Measurements from ENCODE around the gene RPS6KA1.

DNA sequence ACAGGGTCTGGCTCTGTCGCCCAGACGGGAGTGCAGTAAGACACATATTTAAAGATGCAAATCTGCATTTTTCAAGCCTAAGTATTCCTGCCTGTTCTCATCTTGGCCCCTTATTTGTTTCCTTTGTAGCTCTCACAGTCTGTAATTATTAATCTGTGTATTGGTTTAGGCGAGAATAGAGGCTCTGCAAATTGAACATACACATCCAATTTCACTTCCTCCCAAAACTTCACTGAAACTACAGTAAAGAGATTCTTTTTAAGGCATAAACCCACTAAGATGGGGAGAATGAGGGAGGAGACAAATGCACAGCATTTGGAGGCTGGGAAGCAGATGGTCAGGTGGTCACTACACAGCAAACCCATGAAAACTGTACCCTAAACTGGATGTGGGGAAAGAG, 36.3 kb upstream of the RPS6KA1 start:
- TF ChIP-seq, protein P1, sequence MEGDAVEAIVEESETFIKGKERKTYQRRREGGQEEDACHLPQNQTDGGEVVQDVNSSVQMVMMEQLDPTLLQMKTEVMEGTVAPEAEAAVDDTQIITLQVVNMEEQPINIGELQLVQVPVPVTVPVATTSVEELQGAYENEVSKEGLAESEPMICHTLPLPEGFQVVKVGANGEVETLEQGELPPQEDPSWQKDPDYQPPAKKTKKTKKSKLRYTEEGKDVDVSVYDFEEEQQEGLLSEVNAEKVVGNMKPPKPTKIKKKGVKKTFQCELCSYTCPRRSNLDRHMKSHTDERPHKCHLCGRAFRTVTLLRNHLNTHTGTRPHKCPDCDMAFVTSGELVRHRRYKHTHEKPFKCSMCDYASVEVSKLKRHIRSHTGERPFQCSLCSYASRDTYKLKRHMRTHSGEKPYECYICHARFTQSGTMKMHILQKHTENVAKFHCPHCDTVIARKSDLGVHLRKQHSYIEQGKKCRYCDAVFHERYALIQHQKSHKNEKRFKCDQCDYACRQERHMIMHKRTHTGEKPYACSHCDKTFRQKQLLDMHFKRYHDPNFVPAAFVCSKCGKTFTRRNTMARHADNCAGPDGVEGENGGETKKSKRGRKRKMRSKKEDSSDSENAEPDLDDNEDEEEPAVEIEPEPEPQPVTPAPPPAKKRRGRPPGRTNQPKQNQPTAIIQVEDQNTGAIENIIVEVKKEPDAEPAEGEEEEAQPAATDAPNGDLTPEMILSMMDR (IDR thresholded peaks at IDR 0.05; ENCODE audit: control extremely low read depth in 1 of 3, insufficient read depth in 1 of 3, low read depth in 1 of 3, low read length in 3 of 3): no peak
- TF ChIP-seq SIX5 (IDR thresholded peaks at IDR 0.05; ENCODE audit: low read depth, low read length) (no peak), POLR2AphosphoS5 (IDR thresholded peaks at IDR 0.05; ENCODE audit: low read depth, low read length) (no peak), POLR2A (IDR thresholded peaks at IDR 0.05; ENCODE audit: control extremely low read depth in 1 of 2, low read depth in 2 of 2, low read length in 2 of 2) (no peak), TCF12 (IDR thresholded peaks at IDR 0.05; ENCODE audit: low read depth, low read length) (no peak), RFX5 (IDR thresholded peaks at IDR 0.05; ENCODE audit: borderline replicate concordance, low read depth, low read length) (no peak), CHD7 (IDR thresholded peaks at IDR 0.05; ENCODE audit: insufficient replicate concordance, low read length) (no peak), YY1 (IDR thresholded peaks at IDR 0.05; ENCODE audit: low read depth, low read length) (no peak), JUN (IDR thresholded peaks at IDR 0.05; ENCODE audit: low read depth, low read length) (no peak)
- TF ChIP-seq, protein P2, sequence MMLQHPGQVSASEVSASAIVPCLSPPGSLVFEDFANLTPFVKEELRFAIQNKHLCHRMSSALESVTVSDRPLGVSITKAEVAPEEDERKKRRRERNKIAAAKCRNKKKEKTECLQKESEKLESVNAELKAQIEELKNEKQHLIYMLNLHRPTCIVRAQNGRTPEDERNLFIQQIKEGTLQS (IDR thresholded peaks at IDR 0.05; ENCODE audit: insufficient read depth, low read depth, low read length): no peak

Measured in H1 (cell line).